ENCODE results near the gene FNDC3B.

FNDC3B gene

GRCh38 chr3:172307141-172307560 is 267.8 kb downstream of the FNDC3B start:
- H3K4me3 ChIP-seq (ENCODE audit: low read length in 2 of 2), result no peak overlapping the region
- H3K27me3 ChIP-seq (ENCODE audit: control insufficient read depth in 2 of 2, insufficient read depth in 2 of 2, low read length in 2 of 2), result no peaks in the 10 kb centered on the region
- peak overlapping the region; percentile 27 to 34 for H3K27ac ChIP-seq (ENCODE audit: low read depth in 2 of 2, low read length in 2 of 2)
- no peak overlapping the region for H3K9ac ChIP-seq (ENCODE audit: low read depth in 1 of 2, low read length in 2 of 2)
- peaks cover 39 to 48% of the 10 kb centered on the region in 2 donors for H3K36me3 ChIP-seq (ENCODE audit: control insufficient read depth in 2 of 2, insufficient read depth in 2 of 2, low read length in 2 of 2)
- no peaks in the 10 kb centered on the region for H3K9me3 ChIP-seq (ENCODE audit: control insufficient read depth in 2 of 2, low read length in 2 of 2)
- peaks cover 0 to 3% of the 10 kb centered on the region in 2 donors for H3K4me1 ChIP-seq (ENCODE audit: control insufficient read depth in 2 of 2, insufficient read depth in 2 of 2, low read length in 2 of 2)

- Histone ChIP-seq H3K27me3 (ENCODE audit: control insufficient read depth in 2 of 2, insufficient read depth in 2 of 2, low read length in 2 of 2) (no peaks in the 10 kb centered on the region), H3K4me3 (ENCODE audit: low read length in 2 of 2) (no peak overlapping the region), H3K27ac (ENCODE audit: low read depth in 2 of 2, low read length in 2 of 2) (no peak overlapping the region), H3K36me3 (ENCODE audit: control insufficient read depth in 2 of 2, insufficient read depth in 2 of 2, low read length in 2 of 2) (peaks cover 49 to 51% of the 10 kb centered on the region in 2 donors), H3K9me3 (ENCODE audit: control insufficient read depth in 2 of 2, low read length in 2 of 2) (no peaks in the 10 kb centered on the region), H3K9ac (ENCODE audit: low read depth in 1 of 2, low read length in 2 of 2) (no peak overlapping the region), H3K4me1 (ENCODE audit: control insufficient read depth in 2 of 2, insufficient read depth in 2 of 2, low read length in 2 of 2) (peaks cover 0 to 3% of the 10 kb centered on the region in 2 donors)
These were observed 269.7 kb downstream of the FNDC3B start for GRCh38 chr3:172309059-172309458.

- H3K27ac ChIP-seq (ENCODE audit: low read depth in 2 of 2, low read length in 2 of 2), result no peak overlapping the region
- no peaks in the 10 kb centered on the region for H3K27me3 ChIP-seq (ENCODE audit: control insufficient read depth in 2 of 2, insufficient read depth in 2 of 2, low read length in 2 of 2)
- peaks cover 3 to 6% of the 10 kb centered on the region in 2 donors for H3K4me1 ChIP-seq (ENCODE audit: control insufficient read depth in 2 of 2, insufficient read depth in 2 of 2, low read length in 2 of 2)
- H3K9me3 ChIP-seq (ENCODE audit: control insufficient read depth in 2 of 2, low read length in 2 of 2), result no peaks in the 10 kb centered on the region
- H3K9ac ChIP-seq (ENCODE audit: low read depth in 1 of 2, low read length in 2 of 2), result no peak overlapping the region
- peaks cover 46 to 49% of the 10 kb centered on the region in 2 donors for H3K36me3 ChIP-seq (ENCODE audit: control insufficient read depth in 2 of 2, insufficient read depth in 2 of 2, low read length in 2 of 2)
- H3K4me3 ChIP-seq (ENCODE audit: low read length in 2 of 2), result no peak overlapping the region
These were observed 270.5 kb downstream of the FNDC3B start for GRCh38 chr3:172309741-172310427.

GRCh38 chr3:172310428-172310760 is 271.0 kb downstream of the FNDC3B start:
- Histone ChIP-seq H3K9ac (ENCODE audit: low read depth in 1 of 2, low read length in 2 of 2) (no peak overlapping the region), H3K4me1 (ENCODE audit: control insufficient read depth in 2 of 2, insufficient read depth in 2 of 2, low read length in 2 of 2) (peaks cover 7 to 9% of the 10 kb centered on the region in 2 donors), H3K27ac (ENCODE audit: low read depth in 2 of 2, low read length in 2 of 2) (no peak overlapping the region), H3K9me3 (ENCODE audit: control insufficient read depth in 2 of 2, low read length in 2 of 2) (no peaks in the 10 kb centered on the region), H3K36me3 (ENCODE audit: control insufficient read depth in 2 of 2, insufficient read depth in 2 of 2, low read length in 2 of 2) (peaks cover 46 to 49% of the 10 kb centered on the region in 2 donors), H3K27me3 (ENCODE audit: control insufficient read depth in 2 of 2, insufficient read depth in 2 of 2, low read length in 2 of 2) (no peaks in the 10 kb centered on the region), H3K4me3 (ENCODE audit: low read length in 2 of 2) (no peak overlapping the region)

GRCh38 chr3:172311217-172311616 is 271.8 kb downstream of the FNDC3B start:
- peaks cover 45 to 46% of the 10 kb centered on the region in 2 donors for H3K36me3 ChIP-seq (ENCODE audit: control insufficient read depth in 2 of 2, insufficient read depth in 2 of 2, low read length in 2 of 2)
- no peak overlapping the region for H3K9ac ChIP-seq (ENCODE audit: low read depth in 1 of 2, low read length in 2 of 2)
- no peak overlapping the region for H3K27ac ChIP-seq (ENCODE audit: low read depth in 2 of 2, low read length in 2 of 2)
- H3K4me3 ChIP-seq (ENCODE audit: low read length in 2 of 2), result no peak overlapping the region
- no peaks in the 10 kb centered on the region for H3K9me3 ChIP-seq (ENCODE audit: control insufficient read depth in 2 of 2, low read length in 2 of 2)
- no peaks in the 10 kb centered on the region for H3K27me3 ChIP-seq (ENCODE audit: control insufficient read depth in 2 of 2, insufficient read depth in 2 of 2, low read length in 2 of 2)
- H3K4me1 ChIP-seq (ENCODE audit: control insufficient read depth in 2 of 2, insufficient read depth in 2 of 2, low read length in 2 of 2), result peaks cover 7 to 13% of the 10 kb centered on the region in 2 donors

- H3K9me3 ChIP-seq (ENCODE audit: control insufficient read depth in 2 of 2, low read length in 2 of 2), result no peaks in the 10 kb centered on the region
- H3K9ac ChIP-seq (ENCODE audit: low read depth in 1 of 2, low read length in 2 of 2), result no peak overlapping the region
- peaks cover 7 to 13% of the 10 kb centered on the region in 2 donors for H3K4me1 ChIP-seq (ENCODE audit: control insufficient read depth in 2 of 2, insufficient read depth in 2 of 2, low read length in 2 of 2)
- no peak overlapping the region for H3K4me3 ChIP-seq (ENCODE audit: low read length in 2 of 2)
- peaks cover 44% of the 10 kb centered on the region in 2 donors for H3K36me3 ChIP-seq (ENCODE audit: control insufficient read depth in 2 of 2, insufficient read depth in 2 of 2, low read length in 2 of 2)
- no peak overlapping the region for H3K27ac ChIP-seq (ENCODE audit: low read depth in 2 of 2, low read length in 2 of 2)
- H3K27me3 ChIP-seq (ENCODE audit: control insufficient read depth in 2 of 2, insufficient read depth in 2 of 2, low read length in 2 of 2), result no peaks in the 10 kb centered on the region
These were observed 272.6 kb downstream of the FNDC3B start for GRCh38 chr3:172312001-172312400.

GRCh38 chr3:172312711-172313110 is 273.3 kb downstream of the FNDC3B start:
- Histone ChIP-seq H3K4me1 (ENCODE audit: control insufficient read depth in 2 of 2, insufficient read depth in 2 of 2, low read length in 2 of 2) (peaks cover 11 to 17% of the 10 kb centered on the region in 2 donors), H3K4me3 (ENCODE audit: low read length in 2 of 2) (no peak overlapping the region), H3K36me3 (ENCODE audit: control insufficient read depth in 2 of 2, insufficient read depth in 2 of 2, low read length in 2 of 2) (peaks cover 37 to 38% of the 10 kb centered on the region in 2 donors), H3K9me3 (ENCODE audit: control insufficient read depth in 2 of 2, low read length in 2 of 2) (no peaks in the 10 kb centered on the region), H3K9ac (ENCODE audit: low read depth in 1 of 2, low read length in 2 of 2) (no peak overlapping the region), H3K27me3 (ENCODE audit: control insufficient read depth in 2 of 2, insufficient read depth in 2 of 2, low read length in 2 of 2) (no peaks in the 10 kb centered on the region), H3K27ac (ENCODE audit: low read depth in 2 of 2, low read length in 2 of 2) (no peak overlapping the region)

- no peaks in the 10 kb centered on the region for H3K27me3 ChIP-seq (ENCODE audit: control insufficient read depth in 2 of 2, insufficient read depth in 2 of 2, low read length in 2 of 2)
- no peaks in the 10 kb centered on the region for H3K9me3 ChIP-seq (ENCODE audit: control insufficient read depth in 2 of 2, low read length in 2 of 2)
- no peak overlapping the region for H3K4me3 ChIP-seq (ENCODE audit: low read length in 2 of 2)
- no peak overlapping the region for H3K27ac ChIP-seq (ENCODE audit: low read depth in 2 of 2, low read length in 2 of 2)
- peaks cover 36 to 40% of the 10 kb centered on the region in 2 donors for H3K36me3 ChIP-seq (ENCODE audit: control insufficient read depth in 2 of 2, insufficient read depth in 2 of 2, low read length in 2 of 2)
- H3K4me1 ChIP-seq (ENCODE audit: control insufficient read depth in 2 of 2, insufficient read depth in 2 of 2, low read length in 2 of 2), result peaks cover 16 to 26% of the 10 kb centered on the region in 2 donors
- no peak overlapping the region for H3K9ac ChIP-seq (ENCODE audit: low read depth in 1 of 2, low read length in 2 of 2)
These were observed 274.3 kb downstream of the FNDC3B start for GRCh38 chr3:172313671-172314070.

GRCh38 chr3:172314591-172315160 is 275.3 kb downstream of the FNDC3B start:
- Histone ChIP-seq H3K27ac (ENCODE audit: low read depth in 2 of 2, low read length in 2 of 2) (peak overlapping the region; percentile 56 to 61), H3K4me3 (ENCODE audit: low read length in 2 of 2) (no peak overlapping the region), H3K9me3 (ENCODE audit: control insufficient read depth in 2 of 2, low read length in 2 of 2) (no peaks in the 10 kb centered on the region), H3K36me3 (ENCODE audit: control insufficient read depth in 2 of 2, insufficient read depth in 2 of 2, low read length in 2 of 2) (peaks cover 35 to 41% of the 10 kb centered on the region in 2 donors), H3K9ac (ENCODE audit: low read depth in 1 of 2, low read length in 2 of 2) (no peak overlapping the region), H3K27me3 (ENCODE audit: control insufficient read depth in 2 of 2, insufficient read depth in 2 of 2, low read length in 2 of 2) (no peaks in the 10 kb centered on the region), H3K4me1 (ENCODE audit: control insufficient read depth in 2 of 2, insufficient read depth in 2 of 2, low read length in 2 of 2) (peaks cover 16 to 26% of the 10 kb centered on the region in 2 donors)

GRCh38 chr3:172315401-172316091 is 276.2 kb downstream of the FNDC3B start:
- H3K27ac ChIP-seq (ENCODE audit: low read depth in 2 of 2, low read length in 2 of 2), result peak overlapping the region; percentile 56 to 61
- H3K9ac ChIP-seq (ENCODE audit: low read depth in 1 of 2, low read length in 2 of 2), result no peak overlapping the region
- peak overlapping the region in 1 of 2 donors; percentile 17 for H3K4me3 ChIP-seq (ENCODE audit: low read length in 2 of 2)
- no peaks in the 10 kb centered on the region for H3K27me3 ChIP-seq (ENCODE audit: control insufficient read depth in 2 of 2, insufficient read depth in 2 of 2, low read length in 2 of 2)
- peaks cover 28 to 36% of the 10 kb centered on the region in 2 donors for H3K36me3 ChIP-seq (ENCODE audit: control insufficient read depth in 2 of 2, insufficient read depth in 2 of 2, low read length in 2 of 2)
- peaks cover 16 to 28% of the 10 kb centered on the region in 2 donors for H3K4me1 ChIP-seq (ENCODE audit: control insufficient read depth in 2 of 2, insufficient read depth in 2 of 2, low read length in 2 of 2)
- H3K9me3 ChIP-seq (ENCODE audit: control insufficient read depth in 2 of 2, low read length in 2 of 2), result no peaks in the 10 kb centered on the region
